DMS 273 treated with DMSO at 0.1 percent for 48 hours (cell line): ENCODE data around the gene ZNF57.
"Not testable (repeated sequence)": the region's sequence is repeated elsewhere in the genome, so short reads cannot be mapped to it uniquely, and the experiment has no call there.

ENCODE experiments used
- DNase-seq: peaks from one replicate; lab custom pipeline; 2025; lab: John Stamatoyannopoulos, UW

ZNF57 gene

DNA sequence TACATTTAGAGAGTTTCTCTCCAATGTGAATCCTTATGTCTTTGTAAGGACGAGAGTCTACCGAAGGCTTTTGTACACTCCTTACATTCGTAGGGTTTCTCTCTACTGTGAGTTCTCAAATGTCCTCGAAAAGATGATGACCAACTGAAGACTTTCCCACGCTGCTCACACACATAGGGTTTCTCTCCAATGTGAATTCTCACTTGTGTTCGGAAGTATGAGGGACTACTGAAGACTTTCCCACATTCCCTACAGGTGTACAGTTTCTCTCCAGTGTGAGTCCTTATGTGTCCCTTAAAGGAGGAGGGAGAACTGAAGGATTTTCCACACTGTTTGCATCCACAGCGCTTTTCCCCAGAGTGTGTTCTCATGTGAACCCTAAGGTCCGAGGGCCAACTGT lies 4.0 kb upstream of the ZNF57 start:
- DNase-seq = no peak

DNA sequence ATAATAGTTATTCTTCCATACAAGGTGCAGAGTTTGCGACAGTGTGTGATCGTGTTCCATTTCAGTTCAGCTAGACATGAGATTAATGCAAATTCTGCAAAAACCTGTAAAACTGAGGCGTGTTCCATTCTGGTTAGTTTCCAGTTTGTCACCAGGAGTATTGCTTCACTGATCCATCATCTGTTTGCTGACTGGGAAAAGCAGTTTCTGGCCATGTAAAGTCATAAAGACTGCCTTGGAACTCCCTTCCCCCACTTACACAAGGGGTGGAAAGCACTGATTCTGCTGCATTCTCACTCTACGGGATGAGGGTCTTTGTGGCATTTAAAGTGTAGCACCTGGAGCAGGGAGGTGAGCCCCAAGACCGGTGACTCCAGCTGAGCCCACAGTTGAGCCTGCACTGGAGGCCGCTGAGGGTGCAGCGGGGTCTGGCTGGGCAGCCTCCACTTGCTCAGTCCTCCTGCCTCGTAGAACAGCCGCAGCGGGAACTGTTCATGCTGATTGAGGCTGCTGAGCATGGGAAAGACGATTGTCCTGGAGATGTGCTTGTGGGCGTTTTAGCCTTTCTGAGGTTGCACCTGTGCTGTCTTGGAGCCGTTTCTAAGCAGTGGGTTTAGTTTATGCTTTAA lies 2.0 kb downstream of the ZNF57 start:
- DNase-seq = no peak

DNA sequence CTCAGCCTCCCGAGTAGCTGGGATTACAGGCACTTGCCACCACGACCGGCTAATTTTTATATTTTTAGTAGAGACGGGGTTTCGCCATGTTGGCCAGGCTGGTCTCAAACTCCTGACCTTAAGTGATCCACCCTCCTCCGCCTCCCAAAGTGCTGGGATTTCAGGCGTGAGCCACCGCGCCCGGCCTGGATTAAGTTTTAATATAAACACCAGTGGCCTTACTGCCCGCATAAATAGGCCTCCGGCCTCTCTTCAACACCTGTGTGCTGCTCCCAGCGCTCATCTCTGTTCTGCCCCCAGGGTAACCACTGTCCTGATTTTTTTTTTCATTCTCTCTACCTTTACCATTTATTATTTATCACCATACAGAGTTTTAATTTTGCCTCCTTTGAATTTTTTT lies 2.6 kb downstream of the ZNF57 start:
- DNase-seq = not testable (repeated sequence)

DNA sequence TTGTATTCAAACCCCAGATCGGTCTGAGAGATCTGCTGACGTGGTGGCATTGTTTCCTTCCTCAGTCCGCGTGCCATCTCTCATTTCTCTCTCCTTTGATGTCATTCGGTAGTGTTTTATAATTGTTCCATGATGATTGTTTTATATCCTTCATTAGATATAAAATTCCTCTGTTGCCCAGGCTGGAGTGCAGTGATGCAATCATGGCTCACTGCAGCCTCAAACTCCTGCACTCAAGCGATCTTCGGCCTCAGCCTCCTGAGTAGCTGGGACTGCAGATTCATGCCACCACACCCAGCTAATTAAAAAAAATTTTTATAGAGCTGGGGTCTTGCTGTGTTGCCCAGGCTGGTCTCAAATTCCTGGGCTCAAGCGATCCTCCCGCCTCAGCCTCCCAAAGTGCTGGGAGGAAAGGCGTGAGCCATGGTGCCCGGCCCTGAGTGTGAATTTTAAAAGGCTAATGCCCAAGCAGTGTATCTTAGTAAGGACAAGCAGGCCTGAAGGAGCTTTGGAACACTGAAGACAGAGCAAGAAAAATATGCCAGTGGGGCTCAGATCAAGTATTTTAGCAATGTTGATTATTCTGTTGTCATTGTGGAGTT lies 5.3 kb downstream of the ZNF57 start:
- no peak for DNase-seq

DNA sequence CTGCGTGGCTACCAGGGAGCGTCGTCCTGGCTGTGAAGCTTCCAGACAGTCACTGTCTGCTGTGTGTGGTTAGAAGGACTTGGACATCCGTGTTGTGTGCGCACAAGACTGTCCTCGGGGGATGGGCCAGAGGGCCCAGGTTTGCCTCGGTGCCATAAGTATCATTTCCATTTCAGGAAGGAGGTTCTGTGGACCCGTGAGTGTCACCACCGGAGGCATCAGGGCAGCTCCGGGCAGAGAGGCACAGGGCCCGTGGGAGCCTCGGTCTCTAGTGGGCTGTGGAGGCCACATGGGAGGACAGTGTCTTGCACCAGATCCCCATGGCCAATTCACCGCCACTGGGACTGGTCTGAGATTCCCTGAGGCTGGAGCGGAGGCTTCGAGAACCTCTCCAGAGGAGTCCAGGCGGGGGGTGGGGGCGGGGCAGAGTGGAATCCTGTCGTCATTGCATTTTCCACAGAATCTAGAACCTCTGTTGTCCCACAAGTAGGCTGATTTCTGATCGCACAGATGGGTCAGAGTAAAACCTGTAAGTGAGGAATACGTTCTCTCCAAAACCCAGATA lies 6.0 kb downstream of the ZNF57 start:
- DNase-seq = no peak

DNA sequence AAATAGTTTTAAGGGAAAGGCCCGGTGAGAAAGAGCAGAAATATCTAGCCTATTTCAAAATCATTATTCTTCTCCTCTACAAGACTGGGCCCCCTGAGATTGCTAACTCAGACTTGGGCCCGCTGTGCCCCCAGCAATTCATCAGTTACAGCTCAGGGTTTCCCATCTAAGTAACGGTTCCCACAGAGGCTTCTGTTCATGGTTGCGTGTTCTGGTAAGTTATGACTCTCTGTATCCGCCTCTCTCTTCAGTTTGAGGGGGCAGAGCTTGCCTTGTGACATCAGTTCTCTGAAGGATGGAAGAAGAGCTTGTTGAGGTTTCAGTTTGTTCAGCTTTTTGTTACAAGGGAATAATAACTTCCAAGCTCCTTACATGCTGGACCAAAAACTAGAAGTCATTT lies 11.6 kb downstream of the ZNF57 start:
- no peak for DNase-seq

DNA sequence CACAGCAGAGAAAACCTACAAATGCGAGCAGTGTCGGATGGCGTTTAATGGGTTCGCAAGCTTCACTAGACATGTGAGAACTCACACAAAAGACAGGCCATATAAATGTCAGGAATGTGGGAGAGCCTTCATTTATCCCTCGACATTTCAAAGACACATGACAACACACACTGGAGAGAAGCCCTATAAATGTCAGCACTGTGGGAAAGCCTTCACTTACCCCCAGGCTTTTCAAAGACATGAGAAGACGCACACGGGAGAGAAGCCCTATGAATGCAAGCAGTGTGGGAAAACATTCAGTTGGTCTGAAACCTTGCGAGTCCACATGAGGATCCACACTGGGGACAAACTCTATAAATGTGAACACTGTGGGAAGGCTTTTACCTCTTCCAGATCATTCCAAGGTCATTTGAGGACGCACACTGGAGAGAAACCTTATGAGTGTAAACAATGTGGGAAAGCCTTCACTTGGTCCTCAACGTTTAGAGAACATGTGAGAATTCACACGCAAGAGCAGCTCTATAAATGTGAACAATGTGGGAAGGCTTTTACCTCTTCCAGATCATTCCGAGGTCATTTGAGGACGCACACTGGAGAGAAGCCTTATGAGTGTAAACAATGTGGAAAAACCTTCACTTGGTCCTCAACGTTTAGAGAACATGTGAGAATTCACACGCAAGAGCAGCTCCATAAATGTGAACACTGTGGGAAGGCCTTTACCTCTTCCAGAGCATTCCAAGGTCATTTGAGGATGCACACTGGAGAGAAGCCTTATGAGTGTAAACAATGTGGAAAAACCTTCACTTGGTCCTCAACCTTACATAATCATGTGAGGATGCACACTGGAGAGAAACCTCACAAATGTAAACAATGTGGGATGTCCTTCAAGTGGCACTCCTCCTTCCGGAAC lies 16.8 kb downstream of the ZNF57 start:
- no peak for DNase-seq

DNA sequence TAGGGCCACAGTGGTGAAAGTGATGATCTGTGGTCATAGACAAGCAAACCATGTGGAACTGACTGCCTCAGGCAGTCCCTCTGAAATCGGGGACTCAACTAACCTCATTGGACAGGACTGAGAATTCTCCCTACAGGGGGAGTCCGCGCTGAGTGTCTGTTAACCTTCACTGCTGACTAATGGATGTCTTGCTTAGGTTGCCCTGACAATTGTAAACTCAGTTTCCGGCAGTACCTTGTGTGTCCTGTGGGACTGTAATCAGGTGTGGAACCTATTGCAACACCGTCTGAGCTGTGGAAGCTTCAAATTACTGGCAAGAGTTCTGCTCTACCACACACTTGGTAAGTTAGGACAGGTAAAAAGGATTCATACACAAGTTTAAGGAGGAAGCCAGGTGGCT lies 22.3 kb downstream of the ZNF57 start:
- no peak for DNase-seq

DNA sequence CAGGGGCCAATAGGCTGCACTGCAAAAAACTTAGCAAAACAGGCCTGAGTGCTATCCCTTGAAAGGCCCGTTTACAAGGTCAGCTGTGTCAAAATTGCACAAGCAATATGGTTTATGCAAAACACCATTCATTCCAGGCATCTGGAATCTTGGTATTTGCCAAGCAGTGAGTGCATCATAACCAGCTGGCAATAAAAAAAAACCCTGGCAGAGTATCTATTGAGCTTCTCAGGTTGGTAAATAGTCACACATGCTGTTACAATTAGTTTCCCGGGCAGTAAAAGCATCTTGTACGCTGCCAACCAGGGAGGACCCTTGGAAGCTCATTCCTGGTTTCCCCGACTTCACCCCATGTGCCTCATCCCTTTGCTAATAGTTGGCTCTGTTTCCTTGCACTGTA lies 22.8 kb downstream of the ZNF57 start:
- peak; percentile 86 for DNase-seq

DNA sequence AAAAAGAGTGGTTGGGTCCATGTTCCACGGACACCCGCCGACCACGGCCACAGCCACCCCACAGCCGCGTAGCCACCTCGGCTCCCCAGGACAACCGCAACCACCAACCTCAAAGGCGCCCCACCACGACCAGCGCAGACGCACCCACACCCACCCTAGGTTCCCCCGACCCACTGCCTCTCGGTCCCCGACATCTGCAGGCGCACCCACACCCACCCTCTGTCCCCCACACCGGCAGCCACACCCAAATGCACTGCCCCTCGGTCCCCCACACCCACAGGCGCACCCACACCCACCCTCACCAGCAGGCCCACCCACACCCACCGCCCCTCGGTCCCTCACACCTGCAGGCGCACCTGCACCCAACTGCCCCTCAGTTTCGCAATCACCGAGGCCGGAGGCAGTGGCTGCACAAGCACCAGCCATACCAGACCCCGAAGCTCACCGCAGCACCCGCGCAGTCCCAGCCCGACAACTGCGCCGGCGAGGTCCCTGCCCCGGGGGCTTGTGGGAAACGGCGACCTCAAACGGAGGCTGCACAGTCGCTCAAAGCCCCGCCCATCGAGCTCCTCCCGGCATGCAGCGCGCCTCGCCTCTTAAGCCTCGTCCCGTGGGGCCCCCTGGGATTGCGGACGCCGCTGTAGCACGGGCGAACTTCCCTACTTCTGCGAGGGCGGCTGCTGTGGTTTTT lies 25.8 kb downstream of the ZNF57 start:
- DNase-seq = no peak

DNA sequence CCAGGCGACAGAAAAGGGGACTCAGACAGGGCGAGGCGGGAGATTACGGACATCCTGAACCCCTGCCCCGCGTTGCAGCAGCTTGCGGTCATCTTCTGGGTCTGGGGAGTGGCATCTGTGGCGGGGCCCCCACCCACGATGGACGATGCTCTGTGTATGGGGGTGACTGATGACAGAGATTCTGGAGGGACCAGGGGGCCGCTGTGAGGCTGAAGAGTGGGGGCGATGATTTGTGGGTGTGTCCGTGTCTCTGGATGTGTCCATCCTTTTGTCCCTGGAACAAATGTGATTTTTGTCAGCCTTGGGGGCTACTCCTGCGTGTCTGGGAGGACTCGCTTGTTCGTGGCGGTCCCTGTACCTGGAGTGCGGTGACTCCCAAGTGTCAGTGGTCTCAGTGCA lies 26.3 kb downstream of the ZNF57 start:
- no peak for DNase-seq

DNA sequence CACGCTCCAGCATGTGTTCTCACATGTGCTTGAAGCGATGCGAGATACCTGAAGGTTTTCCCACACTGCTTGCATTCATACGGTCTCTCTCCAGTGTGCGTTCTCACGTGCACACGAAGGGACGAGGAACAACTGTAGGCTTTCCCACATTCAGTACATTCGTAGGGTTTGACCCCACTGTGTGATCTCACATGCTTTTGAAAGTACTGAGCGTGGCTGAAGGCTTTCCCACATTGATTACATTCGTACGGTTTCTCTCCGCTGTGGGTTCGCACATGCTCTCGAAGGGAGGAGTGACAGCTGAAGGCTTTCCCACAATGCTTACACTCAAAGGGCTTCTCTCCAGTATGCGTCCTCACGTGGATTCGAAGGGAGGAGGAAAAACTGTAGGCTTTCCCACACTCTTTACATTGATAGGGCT lies 32.8 kb downstream of the ZNF57 start:
- DNase-seq = no peak

DNA sequence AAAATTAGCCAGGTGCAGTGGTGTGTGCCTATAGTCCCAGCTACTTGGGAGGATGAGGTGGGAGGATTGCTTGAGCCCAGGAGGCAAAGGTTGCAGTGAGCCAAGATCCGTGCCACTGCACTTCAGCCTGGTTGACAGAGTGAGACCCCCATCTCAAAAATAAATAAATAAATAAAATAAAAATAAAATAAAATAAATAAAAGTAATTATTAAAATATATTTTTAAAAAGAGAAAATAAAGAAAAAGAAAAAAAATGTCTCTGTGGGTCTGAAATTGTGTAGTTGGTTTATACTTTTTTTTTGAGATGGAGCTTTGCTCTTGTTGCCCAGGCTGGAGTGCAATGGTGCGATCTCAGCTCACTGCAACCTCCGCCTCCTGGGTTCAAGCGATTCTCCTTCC lies 35.1 kb downstream of the ZNF57 start:
- DNase-seq = not testable (repeated sequence)

DNA sequence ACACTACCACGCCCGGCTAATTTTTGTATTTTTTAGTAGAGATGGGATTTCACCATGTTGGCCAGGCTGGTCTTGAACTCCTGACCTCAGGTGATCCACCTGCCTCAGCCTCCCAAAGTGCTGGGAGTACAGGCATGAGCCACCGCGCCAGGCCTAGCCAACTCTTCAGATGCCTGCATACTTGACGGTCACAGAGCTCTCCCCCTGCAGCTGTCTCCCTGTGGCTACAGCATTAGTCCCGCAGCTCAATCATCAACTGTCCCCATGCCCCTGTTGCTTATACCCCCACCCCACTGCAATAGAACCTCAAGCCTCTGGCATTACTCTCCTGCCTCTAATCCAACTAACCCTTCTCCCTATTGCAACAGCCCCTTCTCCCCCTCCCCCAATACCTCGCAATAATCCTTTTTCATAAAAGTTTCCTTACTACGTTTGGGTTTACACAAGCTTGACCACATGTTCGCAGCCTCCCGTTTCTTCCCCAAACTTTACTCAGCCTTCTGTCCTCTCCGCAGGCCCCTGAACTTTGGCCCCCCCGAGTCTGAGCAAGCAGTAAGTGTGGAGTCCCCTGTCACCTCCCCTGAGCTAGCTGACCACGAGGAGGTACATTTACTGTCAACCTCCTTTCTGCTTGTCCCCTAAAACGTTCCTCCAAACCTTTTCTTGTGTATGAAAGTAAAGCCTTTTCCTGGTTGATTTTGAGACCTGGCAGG lies 42.4 kb downstream of the ZNF57 start:
- no peak for DNase-seq

DNA sequence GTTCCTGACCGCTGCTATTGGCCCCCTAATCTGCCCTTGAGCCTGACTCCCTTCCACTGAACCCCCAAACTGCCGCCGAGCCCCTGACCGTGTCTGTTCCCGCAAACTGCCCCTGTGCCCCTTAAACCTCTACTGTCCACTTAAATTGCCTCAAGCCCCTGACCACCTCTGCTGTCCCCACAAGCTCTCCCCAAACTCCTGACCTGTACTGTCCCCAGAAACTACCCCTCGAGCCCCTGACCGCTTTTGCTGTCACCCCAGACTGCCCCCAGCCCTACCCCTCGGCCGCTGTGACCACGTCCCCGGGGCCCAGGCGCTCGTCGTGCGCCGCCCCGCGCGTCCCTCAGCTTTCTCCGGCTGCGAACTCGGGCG lies 43.7 kb downstream of the ZNF57 start:
- no peak for DNase-seq

DNA sequence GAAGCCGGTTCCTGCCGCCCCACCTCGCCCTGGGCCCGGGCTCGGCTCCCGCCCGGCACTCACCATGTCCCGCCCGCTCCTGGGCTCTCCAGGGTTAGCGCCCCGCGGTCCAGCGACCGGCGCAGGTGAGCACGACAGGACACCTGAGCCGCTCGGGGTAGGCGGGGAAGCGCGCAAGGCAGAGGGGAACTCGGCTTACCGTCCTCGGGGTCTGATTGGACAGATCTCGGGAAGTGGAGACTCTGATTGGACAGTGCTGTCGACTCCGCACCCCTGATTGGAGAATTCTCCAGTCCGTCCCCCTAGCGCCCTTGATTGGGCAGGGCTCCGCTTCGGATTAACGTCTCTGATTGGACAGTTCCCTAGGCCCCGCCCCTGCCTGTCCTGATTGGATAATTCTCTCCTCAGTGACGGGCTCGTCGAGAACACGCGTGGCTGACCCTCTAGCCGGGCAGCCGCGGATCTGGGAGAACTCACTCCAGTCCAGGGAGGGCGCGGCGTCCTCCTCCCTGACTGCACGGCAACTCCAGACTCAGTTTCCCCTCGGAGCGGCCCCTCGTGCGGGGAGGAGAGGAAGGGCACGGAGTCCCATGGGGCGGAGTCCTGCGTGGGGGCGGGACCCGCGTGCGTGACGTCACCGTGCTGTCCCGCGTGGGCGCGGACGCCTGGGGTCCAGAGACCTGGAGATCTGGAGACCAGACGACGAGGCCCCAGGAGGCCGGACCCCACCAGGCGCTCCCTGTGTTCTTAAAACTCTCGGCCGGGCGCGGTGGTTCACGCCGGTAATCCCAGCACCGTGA lies 44.2 kb downstream of the ZNF57 start, which contains the start of gene ZNF77:
Gene ZNF77 (minus strand): TSS at position 197 of the 800 bp plus-strand sequence. CDS start 131 bp downstream, at position 66.
- DNase-seq = peak; percentile 96

DNA sequence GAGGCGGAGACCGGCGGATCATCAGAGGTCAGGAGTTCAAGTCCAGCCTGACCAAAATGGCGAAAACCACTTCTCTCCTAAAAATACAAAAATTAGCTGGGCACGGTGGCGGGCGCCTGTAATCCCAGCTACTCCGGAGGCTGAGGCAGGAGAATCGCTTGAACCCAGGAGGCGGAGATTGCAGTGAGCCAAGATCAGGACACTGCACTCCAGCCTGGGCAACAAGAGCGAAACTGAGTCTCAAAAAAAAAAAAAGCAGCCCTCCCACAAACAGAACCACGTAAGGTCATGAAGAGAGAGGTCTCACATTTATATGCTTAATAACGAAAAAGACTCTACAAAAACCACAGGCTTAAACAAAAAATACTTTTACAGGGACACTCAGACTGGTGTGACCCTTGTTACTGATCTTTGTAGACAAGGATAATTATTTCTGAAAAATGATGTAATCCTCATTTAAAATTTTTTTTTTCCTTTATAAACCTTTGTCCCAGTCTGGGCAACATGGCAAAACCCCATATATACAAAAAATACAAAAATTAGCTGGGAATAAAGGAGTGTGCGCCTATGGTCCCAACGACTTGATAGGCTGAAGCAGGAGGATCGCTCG lies 45.0 kb downstream of the ZNF57 start:
- DNase-seq = no peak

DNA sequence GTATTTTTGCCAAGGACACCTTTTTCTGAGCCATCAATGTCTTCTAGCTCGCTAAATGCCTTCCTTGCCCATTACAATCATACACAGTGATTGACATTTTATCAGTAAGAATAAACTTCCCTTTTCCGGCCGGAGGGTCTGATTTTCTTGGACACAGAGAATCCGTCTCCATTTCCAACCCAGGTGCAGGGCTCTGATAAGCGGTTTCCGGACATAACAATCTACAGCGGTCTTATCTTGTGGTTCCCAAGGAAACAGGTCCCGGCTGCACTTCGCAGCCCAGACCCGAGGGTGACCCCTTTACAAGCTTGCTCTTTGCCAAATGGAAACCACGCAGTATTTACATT lies 49.2 kb downstream of the ZNF57 start:
- DNase-seq = peak; percentile 33

DNA sequence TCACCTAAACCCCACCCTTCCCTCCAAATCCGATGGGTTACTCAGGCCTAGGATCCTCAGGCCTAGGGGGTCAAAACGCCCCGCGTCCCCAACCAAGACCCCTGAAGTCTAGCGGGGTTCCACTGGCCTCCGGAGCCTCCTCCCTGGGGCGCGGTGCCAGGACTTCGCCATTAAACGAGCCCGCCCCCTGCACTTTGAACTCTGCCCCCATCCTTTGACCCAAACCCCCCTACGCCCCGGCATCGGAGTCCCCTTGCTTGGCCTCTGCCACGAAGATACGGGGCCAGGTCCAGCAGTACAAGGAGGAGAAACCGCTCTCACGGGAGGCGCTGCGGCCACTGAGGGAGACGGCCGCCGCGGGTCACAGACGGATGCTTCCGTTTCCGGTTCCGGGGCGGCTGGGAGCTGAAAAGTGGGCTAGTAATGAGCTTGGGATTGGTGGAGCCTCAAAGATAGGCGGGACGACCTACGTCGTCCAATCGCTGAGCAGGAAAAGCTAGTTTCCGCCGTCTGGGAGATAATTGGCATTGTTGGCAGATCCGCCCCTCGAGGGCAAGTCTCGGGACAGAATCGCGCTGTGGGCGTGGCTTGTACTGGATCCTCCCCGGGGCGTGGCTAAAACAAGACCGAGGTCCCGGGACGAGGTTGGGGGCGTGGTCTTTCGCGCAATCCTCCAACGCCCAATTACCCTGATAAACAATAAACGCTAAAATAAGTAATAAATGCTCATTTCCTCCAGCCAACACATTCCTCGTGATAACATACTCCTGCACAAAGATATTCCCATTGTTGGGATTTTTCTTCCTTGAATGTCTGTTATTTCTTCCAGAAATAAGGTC lies 49.8 kb downstream of the ZNF57 start:
- peak; percentile 97 for DNase-seq
